GM12878 (cell line): ENCODE results near the gene UCKL1. TPM values are rescaled to one million over a fixed set of nuclear protein-coding genes. Genes with fewer than 3 reads are reported as not detected.

Experiments
- ASH2L ChIP-seq: fragments of 300-600, 200-600 bp; sonication (generic); IDR thresholded peaks from 2 replicates; pipeline ENCODE4 v1.6.1; 2017; ENCODE audit warnings: low read depth, mild to moderate bottlenecking, borderline replicate concordance
- BCL3 ChIP-seq: IDR thresholded peaks from 2 replicates; pipeline ENCODE4 v1.6.1; 2011; ENCODE audit warnings: borderline replicate concordance, low read depth, mild to moderate bottlenecking, moderate library complexity, low read length; ENCODE audit not compliant: insufficient read depth, poor library complexity, severe bottlenecking
- CREM ChIP-seq: IDR thresholded peaks from 2 replicates; pipeline ENCODE4 v1.6.1; 2014; ENCODE audit warnings: antibody characterized with exemption, low read depth
- EGR1 ChIP-seq, 2 experiments: IDR thresholded peaks; 1 replicate in 1 of 2; 2 replicates in 1 of 2; pipeline ENCODE4 v1.6.1; 2011 to 2012; ENCODE audit warnings: low read depth in 2 of 2, low read length in 2 of 2, borderline replicate concordance in 1 of 2, mild to moderate bottlenecking in 1 of 2, moderate library complexity in 1 of 2
- ELK1 ChIP-seq: IDR thresholded peaks from 2 replicates; pipeline ENCODE4 v1.6.1; 2012; ENCODE audit warnings: low read depth, low read length, improper control_type of control experiment
- MEF2A ChIP-seq: IDR thresholded peaks from 2 replicates; pipeline ENCODE4 v1.6.1; 2011; ENCODE audit warnings: low read depth, mild to moderate bottlenecking, low read length, moderate library complexity; ENCODE audit not compliant: insufficient read depth
- MYB ChIP-seq: fragments of 150-350 bp; IDR thresholded peaks from 2 replicates; pipeline ENCODE4 v1.6.1; 2014; ENCODE audit warnings: mild to moderate bottlenecking, low read depth, low read length, borderline replicate concordance
- NKRF ChIP-seq: fragments of 450-650 bp; conservative IDR thresholded peaks from 2 replicates; pipeline ENCODE4 v1.6.1; 2017; ENCODE audit warnings: mild to moderate bottlenecking, moderate library complexity
- NR2C1 ChIP-seq: fragments of 450-650 bp; IDR thresholded peaks from 2 replicates; pipeline ENCODE4 v1.6.1; 2017; ENCODE audit warnings: antibody characterized with exemption, mild to moderate bottlenecking, moderate library complexity
- PRDM15 ChIP-seq: fragments of 450-650 bp; formaldehyde crosslinking; IDR thresholded peaks from 2 replicates; pipeline ENCODE4 v1.4.0; 2020; ENCODE audit warnings: mild to moderate bottlenecking, moderate library complexity
- SIN3A ChIP-seq: IDR thresholded peaks from 2 replicates; pipeline ENCODE4 v1.6.1; 2012; ENCODE audit warnings: low read depth, low read length, improper control_type of control experiment
- SREBF1 ChIP-seq: IDR thresholded peaks from 2 replicates; pipeline ENCODE4 v1.6.1; 2012; ENCODE audit warnings: mild to moderate bottlenecking, low read length
- TAF1 ChIP-seq: IDR thresholded peaks from 2 replicates; pipeline ENCODE4 v1.6.1; 2011; ENCODE audit warnings: mild to moderate bottlenecking, low read depth, low read length, borderline replicate concordance
- ZBED1 ChIP-seq: IDR thresholded peaks from 2 replicates; pipeline ENCODE4 v1.6.1; 2016; ENCODE audit warnings: borderline replicate concordance
- ZNF687 ChIP-seq: fragments of 450-650 bp; IDR thresholded peaks from 2 replicates; pipeline ENCODE4 v1.6.1; 2017; ENCODE audit warnings: mild to moderate bottlenecking, moderate library complexity
- polyA plus RNA-seq, 11 experiments: library from polyadenylated mRNA; depleted of rRNA in 4 of 11; unstranded in 6 of 11; stranded (reverse) in 5 of 11; fragments of >200 nt; fragmentation: Nextera tagmentation in 4 of 11; fragmentation: Illumina TruSeq in 1 of 11; extraction: Ambion mirVana in 4 of 11; extraction: Trizol in 1 of 11; gene quantifications; 1 replicate in 1 of 11; 2 replicates in 10 of 11; pipeline versions ENCODE4 v1.2.1 to v1.2.3, GENCODE V29; 2011 to 2016; ENCODE audit warnings: inconsistent platforms in 2 of 11, missing spikeins in 2 of 11, low read depth in 1 of 11
- total RNA-seq, 4 experiments: library from RNA; depleted of rRNA in 3 of 4; stranded (reverse); fragments of >200 nt in 3 of 4; fragmentation: Illumina TruSeq in 1 of 4; extraction: Trizol in 1 of 4; gene quantifications; 2 replicates each; pipeline versions ENCODE4 v1.2.1 to v1.2.3, GENCODE V29; 2013 to 2021

Gene UCKL1
- total and polyA plus RNA-seq, 10 of the 15 experiments (the other 5 are each of a cell fraction or from before 2014, with no cell fraction given) = 2.4 to 36.3 (median 24.8) TPM

DNA sequence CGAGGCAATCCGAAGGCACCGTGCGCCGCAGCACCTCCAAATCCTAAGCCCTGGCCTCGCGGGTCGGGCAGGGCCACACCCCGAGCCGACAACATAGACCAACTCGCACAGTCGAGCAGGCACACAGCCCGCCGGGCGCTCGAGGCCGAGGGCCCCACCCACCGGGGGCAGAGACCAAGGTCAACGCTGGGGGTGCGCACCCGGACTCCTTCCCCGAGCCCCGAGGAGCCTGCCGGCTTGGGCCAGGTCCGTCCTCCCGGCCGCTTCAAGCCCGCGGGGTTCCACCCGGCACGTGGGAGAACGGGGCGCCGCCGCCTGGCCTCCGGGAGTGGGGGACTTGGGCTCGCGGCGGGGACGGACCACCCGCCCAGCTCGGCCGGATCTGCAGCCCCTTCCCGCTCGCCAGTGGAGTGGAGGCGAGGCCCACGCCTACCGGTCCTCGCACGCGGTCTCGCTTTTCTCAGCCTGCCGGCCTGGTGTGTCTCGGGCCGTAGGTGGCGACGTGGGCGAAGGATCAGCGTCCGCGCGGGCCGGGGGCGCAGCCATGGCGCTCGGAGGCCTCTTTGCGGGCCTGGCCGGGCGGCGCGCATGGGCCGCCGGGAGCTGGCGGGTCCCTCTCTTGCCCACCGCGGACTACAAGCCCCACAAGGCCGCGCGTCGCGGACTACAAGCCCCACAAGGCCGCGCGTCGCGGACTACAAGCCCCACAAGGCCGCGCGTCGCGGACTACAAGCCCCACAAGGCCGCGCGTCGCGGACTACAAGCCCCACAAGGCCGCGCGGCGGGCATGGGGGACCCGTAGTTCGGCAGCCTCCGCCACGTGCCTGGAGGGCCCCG lies at the start of gene UCKL1 (continued):
- peak; percentile 45; the same call in 1 of the 2 replicates for TF ChIP-seq TAF1
- peak in 1 of 2 experiments; percentile 49; a peak in 1 of 3 replicates for TF ChIP-seq EGR1 (IDR thresholded peaks at IDR 0.05; ENCODE audit: borderline replicate concordance in 1 of 2, low read depth in 2 of 2, low read length in 2 of 2)
- TF ChIP-seq SREBF1 = peak; percentile 91
- peak; percentile 73 for TF ChIP-seq BCL3
- TF ChIP-seq MYB = 0 out of 2 replicates have a peak, but pooled peaks have one; percentile 39
- no peak for TF ChIP-seq PRDM15
- no peak for TF ChIP-seq ZBED1
- TF ChIP-seq NKRF = peak; percentile 56
- TF ChIP-seq SIN3A = peak; percentile 85
- peak; percentile 97 for TF ChIP-seq CREM
- TF ChIP-seq ASH2L = peak; percentile 43; the same call in 1 of the 2 replicates
- TF ChIP-seq MEF2A = 0 out of 2 replicates have a peak, but pooled peaks have one; percentile 42
- peak; percentile 73 for TF ChIP-seq NR2C1
- TF ChIP-seq ELK1 = 0 out of 2 replicates have a peak, but pooled peaks have one; percentile 20
- TF ChIP-seq ZNF687 = peak; percentile 30; the same call in 1 of the 2 replicates
